Hepatocyte (in vitro differentiated cells): ENCODE results near the gene NDUFAF8.

Experiments
- EZH2 ChIP-seq: fragments of 200-600 bp; sonication (generic); IDR thresholded peaks from 2 replicates; pipeline ENCODE4 v1.6.1; 2016; ENCODE audit warnings: antibody characterized with exemption, mild to moderate bottlenecking, borderline replicate concordance
- EZH2phosphoT487 ChIP-seq: fragments of 200-600 bp; sonication (generic); IDR thresholded peaks from one replicate; pipeline ENCODE4 v1.6.1; 2018; ENCODE audit warnings: antibody characterized with exemption, mild to moderate bottlenecking, low read depth, moderate library complexity; ENCODE audit not compliant: unreplicated experiment, severe bottlenecking
- TF ChIP-seq, protein P1 (sequence below): fragments of 200-600 bp; sonication (generic); IDR thresholded peaks from 2 replicates; pipeline ENCODE4 v1.5.1; 2016; ENCODE audit warnings: antibody characterized with exemption, mild to moderate bottlenecking; ENCODE audit not compliant: poor library complexity

DNA sequence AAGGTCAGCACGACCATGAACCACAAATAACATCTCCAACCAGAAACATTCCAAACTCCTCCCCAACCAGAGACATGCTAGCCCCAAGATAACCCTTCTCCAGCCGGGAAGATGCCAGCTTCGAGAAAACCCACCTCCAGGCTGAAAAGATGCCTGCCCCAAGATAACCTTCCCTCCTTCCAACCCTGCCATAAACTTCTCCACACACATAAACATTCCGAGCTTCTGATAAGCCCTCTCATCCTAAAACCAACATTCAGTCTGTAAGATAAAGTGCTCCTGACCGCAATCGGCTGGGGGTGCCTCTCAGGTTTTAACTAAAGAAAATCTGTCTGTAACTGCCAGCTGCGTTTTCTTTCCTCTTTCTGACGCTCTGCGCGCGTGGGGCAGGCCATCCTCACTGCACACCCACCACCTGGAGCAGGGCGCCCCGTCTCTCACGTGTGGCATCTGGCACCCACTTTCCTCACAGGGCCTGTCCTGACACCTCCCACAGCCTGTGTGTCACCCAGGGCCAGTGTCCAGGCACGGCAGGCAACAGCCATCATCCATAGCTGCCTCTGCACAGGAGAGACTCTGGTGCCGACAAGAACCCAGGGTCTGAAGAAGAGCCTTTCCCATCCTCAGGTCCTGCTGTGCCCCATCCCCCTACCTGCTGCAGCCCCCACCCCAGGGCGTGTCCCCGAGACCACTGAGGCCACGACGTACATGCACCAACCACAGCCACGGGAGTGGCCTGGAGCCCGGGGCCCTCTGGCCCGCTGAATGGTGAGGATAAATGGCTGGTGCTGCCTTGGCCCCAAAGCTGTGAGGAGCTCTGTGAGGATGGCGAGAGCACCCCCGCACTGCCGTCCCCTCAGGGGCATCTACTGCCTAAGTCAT, 3.9 kb upstream of the NDUFAF8 start:
- no peak for TF ChIP-seq EZH2
- TF ChIP-seq, protein P1, sequence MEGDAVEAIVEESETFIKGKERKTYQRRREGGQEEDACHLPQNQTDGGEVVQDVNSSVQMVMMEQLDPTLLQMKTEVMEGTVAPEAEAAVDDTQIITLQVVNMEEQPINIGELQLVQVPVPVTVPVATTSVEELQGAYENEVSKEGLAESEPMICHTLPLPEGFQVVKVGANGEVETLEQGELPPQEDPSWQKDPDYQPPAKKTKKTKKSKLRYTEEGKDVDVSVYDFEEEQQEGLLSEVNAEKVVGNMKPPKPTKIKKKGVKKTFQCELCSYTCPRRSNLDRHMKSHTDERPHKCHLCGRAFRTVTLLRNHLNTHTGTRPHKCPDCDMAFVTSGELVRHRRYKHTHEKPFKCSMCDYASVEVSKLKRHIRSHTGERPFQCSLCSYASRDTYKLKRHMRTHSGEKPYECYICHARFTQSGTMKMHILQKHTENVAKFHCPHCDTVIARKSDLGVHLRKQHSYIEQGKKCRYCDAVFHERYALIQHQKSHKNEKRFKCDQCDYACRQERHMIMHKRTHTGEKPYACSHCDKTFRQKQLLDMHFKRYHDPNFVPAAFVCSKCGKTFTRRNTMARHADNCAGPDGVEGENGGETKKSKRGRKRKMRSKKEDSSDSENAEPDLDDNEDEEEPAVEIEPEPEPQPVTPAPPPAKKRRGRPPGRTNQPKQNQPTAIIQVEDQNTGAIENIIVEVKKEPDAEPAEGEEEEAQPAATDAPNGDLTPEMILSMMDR = no peak
- TF ChIP-seq EZH2phosphoT487 = no peak
